Endothelial cell of umbilical vein (primary cell): ENCODE measurements around the gene PDE3B. TPM values are rescaled to one million over a fixed set of nuclear protein-coding genes. Genes with fewer than 3 reads are reported as not detected.

Experiments
- BruUV-seq: library from RNA; stranded (reverse); fragments of 400-500 nt; replicated peaks from 2 replicates; lab custom pipeline; 2021; lab: Mats Ljungman, UMichigan
- CTCF ChIA-PET: fragments of 300-600, 350-600 bp; sonication (Branson Sonifier 250); formaldehyde crosslinking; loops from one replicate; lab custom pipeline; 2021; ENCODE audit warnings: antibody characterized with exemption, inconsistent platforms; lab: Charles Lee
- POLR2A ChIA-PET: fragments of 300-600, 350-600 bp; sonication (Branson Sonifier 250); formaldehyde crosslinking; loops from one replicate; lab custom pipeline; 2021; ENCODE audit warnings: antibody characterized with exemption, inconsistent platforms; lab: Charles Lee
- DNase-seq: peaks from one replicate; pipeline ENCODE4 v3.0.0-alpha.2; 2011; ENCODE audit warnings: low read depth, low spot score
- FAIRE-seq: peaks from 2 replicates; lab custom pipeline; 2011; peaks lifted over from hg19 to GRCh38; lab: Jason Lieb, UNC
- H2AFZ ChIP-seq: 2 replicates; pipeline ENCODE4 v1.6.0; 2012; ENCODE audit warnings: low read depth, low read length, control low read depth, inconsistent platforms
- H3K27ac ChIP-seq: 2 replicates; pipeline ENCODE4 v1.5.1; 2011; ENCODE audit warnings: low read depth, mild to moderate bottlenecking, control low read depth, low read length, moderate library complexity; ENCODE audit not compliant: insufficient read depth
- H3K27me3 ChIP-seq, 2 experiments: 2 replicates each; pipeline versions ENCODE4 v1.6.0 to v1.6.1; 2011; ENCODE audit warnings: low read length in 2 of 2, mixed read lengths in 1 of 2; ENCODE audit not compliant: control insufficient read depth in 2 of 2, insufficient read depth in 2 of 2
- H3K36me3 ChIP-seq, 2 experiments: 2 replicates in 1 of 2; 3 replicates in 1 of 2; pipeline ENCODE4 v1.5.1; 2011; ENCODE audit warnings: low read length in 2 of 2, mild to moderate bottlenecking in 1 of 2, moderate library complexity in 1 of 2; ENCODE audit not compliant: control insufficient read depth in 2 of 2, insufficient read depth in 2 of 2; ENCODE audit errors: extremely low read depth in 1 of 2
- H3K4me1 ChIP-seq: 3 replicates; pipeline ENCODE4 v1.5.1; 2011; ENCODE audit warnings: mild to moderate bottlenecking, low read length; ENCODE audit not compliant: control insufficient read depth, insufficient read depth; ENCODE audit errors: extremely low read depth
- H3K4me2 ChIP-seq: 2 replicates; pipeline ENCODE4 v1.6.1; 2011; ENCODE audit warnings: low read length, control low read depth, mixed read lengths; ENCODE audit not compliant: insufficient read depth
- H3K4me3 ChIP-seq, 3 experiments: fragments of 200-600 bp in 1 of 3; sonication (generic), shearing (Covaris generic) in 1 of 3; replicated peaks in 1 of 3; 2 replicates each; pipeline ENCODE4 v1.5.1; 2011 to 2016; ENCODE audit warnings: control low read depth in 3 of 3, low read length in 3 of 3, mild to moderate bottlenecking in 2 of 3, inconsistent platforms in 1 of 3, low read depth in 1 of 3, moderate library complexity in 1 of 3; ENCODE audit not compliant: insufficient read depth in 1 of 3
- H3K79me2 ChIP-seq: 2 replicates; pipeline ENCODE4 v1.6.0; 2012; ENCODE audit warnings: low read length, inconsistent platforms; ENCODE audit not compliant: control insufficient read depth, insufficient read depth
- H3K9ac ChIP-seq: replicated peaks from 2 replicates; pipeline ENCODE3; 2011; ENCODE audit warnings: low read length, control low read depth; ENCODE audit not compliant: insufficient read depth; ENCODE audit errors: extremely low read depth
- H3K9me1 ChIP-seq: replicated peaks from 3 replicates; pipeline ENCODE4 v1.6.0; 2011; ENCODE audit warnings: mild to moderate bottlenecking, low read length; ENCODE audit not compliant: control insufficient read depth, insufficient read depth; ENCODE audit errors: extremely low read depth
- H3K9me3 ChIP-seq: replicated peaks from 2 replicates; pipeline ENCODE4 v1.5.1; 2012; ENCODE audit warnings: low read length, inconsistent platforms; ENCODE audit not compliant: control insufficient read depth, insufficient read depth
- H4K20me1 ChIP-seq: replicated peaks from 2 replicates; pipeline ENCODE3; 2011; ENCODE audit warnings: mild to moderate bottlenecking, low read length; ENCODE audit not compliant: control insufficient read depth, insufficient read depth; ENCODE audit errors: extremely low read depth
- CTCF ChIP-seq, 2 donors: IDR thresholded peaks; 1 replicate in 1 of 2; 2 replicates in 1 of 2; pipeline ENCODE4 v1.5.1; 2011; ENCODE audit warnings: low read length in 2 of 2, mild to moderate bottlenecking in 2 of 2, moderate library complexity in 2 of 2, control low read depth in 1 of 2, inconsistent platforms in 1 of 2, low read depth in 1 of 2; ENCODE audit not compliant: insufficient read depth in 1 of 2; ENCODE audit errors: extremely low read depth in 1 of 2
- EZH2 ChIP-seq: IDR thresholded peaks from 2 replicates; pipeline ENCODE4 v1.6.1; 2012; ENCODE audit warnings: borderline replicate concordance, low read depth, mild to moderate bottlenecking, moderate library complexity, low read length, inconsistent platforms; ENCODE audit not compliant: severe bottlenecking
- FOS ChIP-seq: IDR thresholded peaks from 2 replicates; pipeline ENCODE4 v1.6.1; 2011; ENCODE audit warnings: mild to moderate bottlenecking, low read length, moderate library complexity, borderline replicate concordance; ENCODE audit not compliant: insufficient read depth
- GATA2 ChIP-seq: IDR thresholded peaks from 2 replicates; pipeline ENCODE4 v1.7.0; 2011; ENCODE audit warnings: low read depth, mild to moderate bottlenecking, moderate library complexity, mixed read lengths, low read length; ENCODE audit not compliant: insufficient read length, insufficient read depth
- JUN ChIP-seq: IDR thresholded peaks from 2 replicates; pipeline ENCODE4 v1.6.1; 2011; ENCODE audit warnings: borderline replicate concordance, low read depth; ENCODE audit not compliant: insufficient read length, insufficient read depth
- MAX ChIP-seq: IDR thresholded peaks from 2 replicates; pipeline ENCODE4 v1.6.1; 2011; ENCODE audit not compliant: insufficient read depth, insufficient read length
- MYC ChIP-seq: IDR thresholded peaks from one replicate; pipeline ENCODE4 v1.6.1; 2011; ENCODE audit warnings: mild to moderate bottlenecking, low read depth, low read length
- POLR2A ChIP-seq: IDR thresholded peaks from 2 replicates; pipeline ENCODE4 v1.6.1; 2012; ENCODE audit warnings: low read depth, mild to moderate bottlenecking, control low read depth, low read length
- POLR2AphosphoS5 ChIP-seq: IDR thresholded peaks from 2 replicates; pipeline ENCODE4 v1.6.1; 2012; ENCODE audit warnings: low read depth, mild to moderate bottlenecking, control low read depth, low read length, moderate library complexity; ENCODE audit not compliant: insufficient read depth
- dilution Hi-C: fragments of 300-500 bp; cut with MboI; formaldehyde crosslinking; loops from one replicate; pipeline ENCODE4 v1.15.0; 2019; ENCODE audit warnings: low sequenced_read_pairs; ENCODE audit not compliant: extremely low pct_ligation_motif_present
- intact Hi-C: fragments of 100-400 bp; cut with micrococcal nuclease; formaldehyde crosslinking; loops from one replicate; pipeline ENCODE4 v1.10.0; 2022
- polyA plus RNA-seq, 4 experiments: library from polyadenylated mRNA; depleted of rRNA in 3 of 4; stranded (reverse) in 3 of 4; unstranded in 1 of 4; fragments of >200 nt; gene quantifications; 2 replicates each; pipeline versions ENCODE4 v1.2.1 to v1.2.3, GENCODE V29; 2011 to 2012; ENCODE audit warnings: missing spikeins in 1 of 4
- total RNA-seq: library from RNA; stranded (reverse); gene quantifications from 2 replicates; pipeline ENCODE4 v1.2.3, GENCODE V29; 2021

Gene PDE3B
- total and polyA plus RNA-seq, 2 donors (not counting 3 experiments of a cell fraction or from before 2014, with no cell fraction given), result 0.26 to 1.9 TPM

DNA sequence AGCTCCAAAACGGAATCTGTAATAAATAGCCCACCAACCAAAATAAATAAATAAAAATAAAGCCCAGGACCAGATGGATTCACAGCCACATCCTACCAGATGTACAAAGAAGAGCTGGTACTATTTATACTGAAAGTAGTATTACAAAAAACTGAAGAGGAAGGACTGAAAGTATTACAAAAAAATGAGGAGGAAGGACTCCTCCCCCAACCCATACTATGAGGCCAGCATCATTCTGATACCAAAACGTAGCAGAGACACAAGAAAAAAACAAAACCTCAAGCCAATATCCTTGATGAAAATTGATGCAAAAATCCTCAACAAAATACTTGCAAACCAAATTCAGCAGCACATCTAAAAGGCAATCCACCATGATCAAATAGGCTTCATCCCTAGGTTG, 183.0 kb downstream of the PDE3B start:
- no peak overlapping the region for H2AFZ ChIP-seq
- no peak overlapping the region for H3K9ac ChIP-seq
- no peak overlapping the region for H3K4me3 ChIP-seq
- TF ChIP-seq POLR2A (no peak), MYC (no peak), GATA2 (no peak), FOS (no peak), EZH2 (no peak), CTCF (IDR thresholded peaks at IDR 0.05; ENCODE audit: extremely low read depth in 1 of 2, insufficient read depth in 1 of 2, low read depth in 1 of 2, low read length in 2 of 2) (no peak), MAX (no peak), JUN (no peak), POLR2AphosphoS5 (no peak)
- H3K9me1 ChIP-seq, result no peaks in the 10 kb centered on the region
- H3K9me3 ChIP-seq, result no peaks in the 10 kb centered on the region
- H3K4me2 ChIP-seq, result no peak overlapping the region
- FAIRE-seq (no peak), DNase-seq (no peak)
- no peaks in the 10 kb centered on the region for H3K4me1 ChIP-seq
- H3K79me2 ChIP-seq, result no peaks in the 10 kb centered on the region
- ChIA-PET POLR2A (no interaction called here), CTCF (interaction anchor here (1.0 kb wide), 1 partner anchor 82 kb away, joined by 3 read pairs; no protein-coding TSS in a partner anchor)
- no peaks in the 10 kb centered on the region for H4K20me1 ChIP-seq
- intact Hi-C loops (no loop called here), dilution Hi-C loops (no loop called here)
- BruUV-seq, result no TSS peak
- H3K36me3 ChIP-seq, result no peaks in the 10 kb centered on the region
- no peak overlapping the region for H3K27ac ChIP-seq
- no peaks in the 10 kb centered on the region for H3K27me3 ChIP-seq
